NK-92 treated with Interleukin-12 subunit alpha and Interleukin-12 subunit beta, amount 100 ng/mL, for 24 hours (cell line): ENCODE results near the gene CEP89.
"Not testable (repeated sequence)": the region's sequence is repeated elsewhere in the genome, so short reads cannot be mapped to it uniquely, and the experiment has no call there.

Experiments
- DNase-seq: peaks from one replicate; lab custom pipeline; 2025; lab: John Stamatoyannopoulos, UW

CEP89 gene

GRCh38 chr19:32971715-32972540 lies at the start of gene CEP89, which contains the start of gene FAAP24:
TSS of gene CEP89 (minus strand) at chr19:32971958. CDS start at chr19:32971874, 84 bp downstream.
TSS of gene FAAP24 (plus strand) at chr19:32972242. CDS start at chr19:32973197, 955 bp downstream.
- DNase-seq: peak; percentile 92

DNA sequence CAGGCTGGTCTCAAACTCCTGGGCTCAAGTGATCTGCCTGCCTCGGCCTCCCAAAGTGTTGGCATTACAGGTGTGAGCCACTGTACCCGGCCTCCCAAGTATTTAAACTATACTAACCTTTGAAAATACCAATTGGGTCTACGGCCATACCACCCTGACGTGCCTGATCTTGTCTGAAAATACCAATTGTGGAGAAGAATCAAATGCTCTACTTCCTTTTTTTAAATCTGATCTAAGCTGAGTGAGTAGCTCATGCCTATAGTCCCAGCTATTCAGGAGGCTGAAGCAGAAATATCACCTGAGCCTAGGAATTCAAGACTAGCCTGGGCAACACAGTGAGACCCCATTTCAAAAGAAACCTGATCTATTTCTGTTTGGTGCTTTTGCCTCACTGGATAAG lies 39.1 kb upstream of the CEP89 start:
- DNase-seq: not testable (repeated sequence)

GRCh38 chr19:33008738-33009137 lies 37.0 kb upstream of the CEP89 start:
- no peak for DNase-seq

GRCh38 chr19:33005440-33005839 lies 33.7 kb upstream of the CEP89 start:
- no peak for DNase-seq

- DNase-seq: not testable (repeated sequence)
Observed at GRCh38 chr19:33003424-33004024, 31.8 kb upstream of the CEP89 start.

DNA sequence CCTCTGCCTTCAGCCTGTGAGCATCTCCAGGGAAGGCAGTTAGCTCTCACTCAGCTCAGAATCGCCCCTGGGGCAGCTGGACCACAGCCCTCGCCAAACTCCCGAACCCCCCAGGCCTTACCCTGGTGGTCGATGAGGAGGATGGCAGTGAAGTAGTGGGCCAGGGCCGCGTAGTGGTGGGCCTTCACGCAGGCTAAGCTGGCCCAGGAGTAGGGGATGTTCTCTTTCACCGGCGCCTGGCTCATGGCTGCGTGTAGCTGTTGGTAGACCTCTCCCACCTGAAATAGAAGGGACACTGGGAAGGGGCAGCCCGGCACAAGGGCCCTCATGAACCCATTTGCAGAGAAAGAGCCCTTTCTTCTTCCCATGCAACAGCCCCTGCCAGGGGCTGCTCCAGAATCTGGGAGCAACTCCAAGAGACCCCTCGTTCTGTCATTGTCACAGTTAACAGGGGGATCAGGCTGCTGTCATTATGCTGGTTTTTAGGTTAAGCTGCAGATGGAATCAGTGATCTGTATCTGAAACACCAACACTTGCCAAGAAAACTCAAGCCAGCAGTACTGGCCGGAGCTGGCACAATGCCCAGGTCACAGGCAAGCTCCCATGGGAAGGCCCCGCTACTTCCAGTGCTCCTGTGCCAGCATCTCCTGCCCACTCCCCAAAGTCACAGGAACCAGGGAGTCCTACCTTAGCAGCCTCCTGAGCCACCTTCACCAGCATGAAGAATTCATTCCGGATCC lies 30.5 kb upstream of the CEP89 start:
- not testable (repeated sequence) for DNase-seq

DNA sequence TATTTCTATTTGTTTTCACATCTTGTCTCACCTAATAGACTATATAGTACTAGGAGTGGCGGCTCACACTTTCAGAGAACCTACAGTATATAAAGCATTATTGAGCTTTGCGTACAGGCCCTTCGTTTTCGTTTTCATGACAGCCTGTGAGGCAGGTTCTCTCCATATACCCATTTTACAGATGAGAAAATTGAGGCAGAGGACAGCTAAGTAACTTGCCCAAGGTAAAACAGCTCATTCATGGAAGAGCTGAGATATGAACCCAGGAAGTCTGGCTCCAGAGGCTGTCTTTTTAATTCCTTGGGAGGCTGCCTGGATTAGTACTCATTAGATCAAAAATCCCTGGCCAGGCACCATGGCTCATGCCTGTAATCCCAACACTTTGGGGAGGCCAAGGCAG lies 29.2 kb upstream of the CEP89 start:
- DNase-seq: no peak

DNA sequence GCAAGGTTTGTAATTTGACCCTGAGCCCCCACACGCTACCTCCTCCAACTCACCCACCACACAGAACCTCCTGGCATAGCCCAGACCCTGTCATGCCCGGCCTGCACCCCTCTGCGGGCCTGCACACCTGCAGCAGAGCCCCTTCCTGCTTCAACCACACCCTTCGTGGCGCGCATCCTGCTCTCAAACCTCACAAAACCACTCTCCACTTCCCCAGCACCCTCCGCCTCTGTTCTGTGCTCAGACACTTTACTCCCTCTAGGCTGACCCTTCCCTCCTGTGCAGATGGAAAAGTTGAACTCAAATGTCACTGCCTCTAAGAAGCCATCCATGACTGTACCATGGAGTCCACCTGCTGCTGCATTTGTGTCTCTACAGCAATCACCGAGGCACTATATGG lies 28.8 kb upstream of the CEP89 start:
- DNase-seq: no peak

DNA sequence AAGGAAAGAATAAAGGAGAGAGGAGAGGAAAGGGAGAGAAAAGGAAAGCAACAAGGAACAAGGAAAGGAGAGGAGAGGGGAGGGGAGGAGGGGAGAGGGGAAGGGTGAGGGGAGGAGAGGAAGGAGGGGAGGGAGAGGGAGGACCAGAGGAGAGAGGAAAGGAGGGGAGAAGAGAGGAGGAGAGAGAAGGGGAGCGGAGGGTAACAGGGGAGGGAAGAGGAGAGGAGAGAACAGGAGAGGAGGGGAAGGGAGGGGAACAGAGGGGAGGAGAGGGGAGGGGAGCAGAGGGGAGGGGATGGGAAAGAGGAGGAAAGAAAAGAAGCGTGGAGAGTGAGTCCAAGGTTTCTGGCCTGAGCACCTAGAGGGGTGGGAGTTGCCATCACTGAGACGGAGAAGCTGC lies 27.0 kb upstream of the CEP89 start:
- DNase-seq: no peak

DNA sequence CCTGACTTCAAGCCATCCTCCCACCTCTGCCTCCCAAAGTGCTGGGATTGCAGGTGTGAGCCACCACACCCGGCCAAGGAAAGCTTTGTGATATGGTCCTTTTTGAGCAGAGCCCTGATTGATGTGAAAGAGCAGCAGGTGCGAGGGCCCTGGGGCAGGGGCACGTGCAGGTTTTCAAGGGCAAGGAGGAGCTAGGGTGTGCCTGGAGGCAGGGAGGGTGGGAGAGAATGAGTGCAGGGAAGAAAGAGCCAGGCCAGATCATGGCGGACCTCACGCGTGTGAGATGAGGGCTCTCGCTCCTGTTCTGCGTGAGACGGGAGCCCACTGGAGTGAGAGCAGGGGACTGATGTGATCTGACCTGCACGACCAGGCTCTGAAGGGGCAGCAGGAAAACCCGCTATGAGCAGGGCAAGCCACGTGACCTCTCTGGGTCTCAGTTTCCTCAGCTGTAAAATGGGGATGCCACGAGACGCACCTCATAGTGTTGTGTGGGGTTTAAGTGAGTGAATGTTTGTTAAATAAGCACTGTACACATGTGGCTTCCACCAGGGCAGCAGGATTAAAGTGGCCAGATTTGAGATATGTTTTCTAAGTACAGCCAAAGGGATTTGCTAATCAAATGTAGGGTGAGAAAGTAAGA lies 26.1 kb upstream of the CEP89 start:
- DNase-seq: no peak

- DNase-seq: not testable (repeated sequence)
Observed at GRCh38 chr19:32997061-32997464, 25.3 kb upstream of the CEP89 start.

DNA sequence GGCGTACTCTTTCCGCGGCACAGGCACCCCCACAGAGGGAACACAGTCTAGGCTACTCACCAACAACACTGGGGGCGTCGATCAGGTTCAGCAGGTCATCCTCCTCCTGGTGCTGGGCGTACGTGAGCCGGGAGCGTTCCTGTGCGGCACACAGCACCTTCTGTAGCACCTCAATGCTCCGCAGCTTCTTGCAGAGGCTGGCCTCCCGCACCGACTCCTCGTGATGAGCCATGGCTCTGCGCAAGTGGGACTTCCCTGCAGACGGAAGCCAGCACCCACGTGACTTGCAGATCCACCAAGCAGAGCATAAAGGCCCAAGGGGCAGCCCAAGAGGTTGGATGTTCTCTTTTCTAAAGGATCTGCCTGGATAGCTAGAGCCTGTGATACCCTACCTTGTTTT lies 24.2 kb upstream of the CEP89 start:
- not testable (repeated sequence) for DNase-seq

- DNase-seq: no peak
Observed at GRCh38 chr19:32988724-32989123, 17.0 kb upstream of the CEP89 start.

DNA sequence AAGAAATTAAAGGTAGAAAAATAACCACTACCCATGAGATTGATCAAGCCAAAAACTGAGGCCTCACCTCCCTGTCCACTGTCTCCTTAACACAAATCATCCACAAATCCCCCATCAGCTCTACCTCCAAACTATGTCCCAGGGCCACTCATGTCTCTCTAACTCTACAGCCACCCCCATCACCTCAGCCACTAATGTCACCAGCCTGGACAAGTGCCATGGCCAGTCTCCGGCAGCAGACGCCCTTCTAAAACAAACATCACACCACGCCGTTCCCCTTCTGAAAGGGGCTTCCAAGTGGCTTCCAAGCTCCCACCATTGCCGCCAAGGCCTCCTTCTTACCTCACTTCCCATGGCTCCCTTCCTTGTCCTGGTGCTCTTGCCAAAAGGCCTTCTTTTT lies 16.5 kb upstream of the CEP89 start:
- DNase-seq: not testable (repeated sequence)

DNA sequence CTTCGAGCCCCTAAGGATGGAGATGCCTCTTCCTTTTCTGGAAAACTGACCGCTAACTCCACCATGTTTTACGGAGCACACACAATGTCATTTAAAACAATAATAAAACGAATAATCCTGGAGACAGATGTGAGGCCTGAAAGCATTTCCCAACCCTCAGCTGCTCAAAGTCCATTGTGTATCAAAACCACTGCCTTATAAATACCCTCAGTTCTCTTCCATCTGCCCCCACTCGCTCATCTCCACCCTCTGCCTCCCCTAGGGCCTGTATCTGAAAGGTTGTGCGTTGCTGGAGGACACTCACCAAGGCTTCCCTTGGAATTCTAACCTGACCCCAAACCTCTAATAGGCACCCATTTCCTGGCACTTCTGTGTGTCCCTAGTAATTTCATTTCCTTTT lies 10.7 kb upstream of the CEP89 start:
- DNase-seq: not testable (repeated sequence)

- not testable (repeated sequence) for DNase-seq
Observed at GRCh38 chr19:32979807-32980206, 8.0 kb upstream of the CEP89 start.

GRCh38 chr19:32977813-32978212 lies 6.1 kb upstream of the CEP89 start:
- not testable (repeated sequence) for DNase-seq

DNA sequence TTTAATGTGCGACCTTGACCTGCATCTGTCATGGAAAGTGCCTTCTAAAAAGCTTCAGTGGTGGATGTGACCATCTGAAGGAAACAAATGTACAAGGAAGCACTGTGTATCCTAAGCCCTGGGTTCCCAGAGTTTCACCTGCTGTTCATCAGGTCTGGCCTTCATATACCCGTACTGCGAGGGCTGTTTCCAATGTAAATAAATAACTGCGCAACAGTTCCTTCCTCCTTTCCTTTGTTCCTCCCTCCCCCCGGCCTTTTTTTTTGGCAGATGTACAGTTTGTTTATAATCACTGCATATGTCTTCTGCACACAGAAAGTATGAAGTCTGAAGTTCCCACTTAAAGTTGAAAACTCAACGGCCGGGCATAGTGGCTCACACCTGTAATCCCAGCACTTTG lies 5.5 kb upstream of the CEP89 start:
- no peak for DNase-seq

DNA sequence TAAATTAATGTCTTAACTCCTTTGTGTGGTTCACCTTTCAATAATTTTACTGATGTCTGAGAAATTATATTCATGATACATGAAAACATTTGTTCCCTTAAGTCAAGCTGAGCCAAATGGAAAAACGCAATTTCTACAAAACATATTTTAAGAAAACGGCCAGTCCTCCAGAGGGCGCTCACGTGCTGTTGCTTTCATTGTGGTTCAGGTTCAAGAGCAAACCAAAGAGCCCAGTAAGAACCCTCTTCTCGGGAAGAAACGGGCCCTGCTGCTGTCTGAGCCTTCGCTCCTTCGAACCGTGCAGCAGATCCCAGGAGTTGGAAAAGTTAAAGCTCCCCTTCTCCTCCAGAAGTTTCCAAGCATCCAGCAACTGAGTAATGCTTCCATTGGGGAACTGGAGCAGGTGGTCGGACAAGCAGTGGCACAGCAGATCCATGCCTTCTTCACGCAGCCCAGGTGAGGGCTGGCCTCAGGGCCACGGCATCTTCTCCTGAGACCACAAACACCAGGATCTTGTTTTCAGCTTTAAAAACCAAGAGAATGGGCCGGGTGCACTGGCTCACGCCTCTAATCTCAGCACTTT lies 4.6 kb upstream of the CEP89 start:
- DNase-seq: peak; percentile 22

- DNase-seq: no peak
Observed at GRCh38 chr19:32971012-32971595, 654 bp downstream of the CEP89 start.

DNA sequence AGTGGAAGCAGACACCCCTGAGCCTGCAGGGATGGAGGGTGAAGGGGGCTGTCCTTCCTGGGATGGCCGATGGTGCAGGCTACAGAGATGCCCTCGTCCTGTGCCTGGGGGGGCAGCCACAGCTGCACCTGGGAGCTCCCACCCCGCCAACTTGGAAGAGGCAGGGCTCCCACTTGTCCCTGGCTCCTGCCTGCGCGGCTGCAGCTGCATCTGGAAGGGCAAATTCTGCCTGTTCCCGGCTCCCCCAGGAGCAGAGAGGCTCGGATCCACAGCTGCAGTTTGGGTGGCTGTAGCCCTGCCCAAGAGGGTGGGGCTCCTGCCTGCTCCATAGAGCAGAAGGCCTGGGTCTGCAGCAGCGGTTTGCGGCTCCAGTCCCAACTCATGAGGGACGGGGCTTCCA lies 2.2 kb downstream of the CEP89 start:
- DNase-seq: no peak
